Osteocyte (in vitro differentiated cells): ENCODE results near the gene TGM6. TPM values are rescaled to one million over a fixed set of nuclear protein-coding genes. Genes with fewer than 3 reads are reported as not detected.
"Not testable (repeated sequence)": the region's sequence is repeated elsewhere in the genome, so short reads cannot be mapped to it uniquely, and the experiment has no call there.

Source experiments
- DNase-seq: peaks from one replicate; pipeline ENCODE4 v3.0.0; 2021; ENCODE audit warnings: mixed read lengths; ENCODE audit not compliant: unreplicated experiment; ENCODE audit errors: extremely low spot score
- H3K27ac Mint-ChIP-seq: one replicate; pipeline ENCODE4 v1.8.0; 2021; ENCODE audit warnings: mild to moderate bottlenecking, mixed read lengths; ENCODE audit not compliant: unreplicated experiment
- H3K27me3 Mint-ChIP-seq: one replicate; pipeline ENCODE4 v1.8.0; 2021; ENCODE audit warnings: mixed read lengths; ENCODE audit not compliant: unreplicated experiment
- H3K36me3 Mint-ChIP-seq: one replicate; pipeline ENCODE4 v1.8.0; 2021; ENCODE audit warnings: mixed read lengths; ENCODE audit not compliant: unreplicated experiment
- H3K4me1 Mint-ChIP-seq: one replicate; pipeline ENCODE4 v1.8.0; 2021; ENCODE audit warnings: mixed read lengths; ENCODE audit not compliant: unreplicated experiment
- H3K4me3 Mint-ChIP-seq: one replicate; pipeline ENCODE4 v1.8.0; 2021; ENCODE audit warnings: mild to moderate bottlenecking, moderate library complexity, mixed read lengths; ENCODE audit not compliant: unreplicated experiment
- H3K9me3 Mint-ChIP-seq: one replicate; pipeline ENCODE4 v1.8.0; 2021; ENCODE audit warnings: mixed read lengths; ENCODE audit not compliant: unreplicated experiment
- CTCF ChIP-seq: fragments of 200-600 bp; sonication (generic); IDR thresholded peaks from 2 replicates; pipeline ENCODE4 v1.5.0; 2021; ENCODE audit warnings: antibody characterized with exemption, mild to moderate bottlenecking, moderate library complexity
- total RNA-seq: library from RNA; stranded (reverse); gene quantifications from 2 replicates; pipeline ENCODE4 v1.2.1, GENCODE V29; 2021

Gene TGM6
- total RNA-seq, 1 donor from 2014 or later = not detected

GRCh38 chr20:2405693-2406065 lies 25.0 kb downstream of the TGM6 start:
- peaks cover 2% of the 10 kb centered on the region for H3K27me3 Mint-ChIP-seq
- H3K36me3 Mint-ChIP-seq = no peaks in the 10 kb centered on the region
- H3K9me3 Mint-ChIP-seq = no peaks in the 10 kb centered on the region
- no peaks in the 10 kb centered on the region for H3K4me1 Mint-ChIP-seq
- DNase-seq = peak; percentile 21
- H3K4me3 Mint-ChIP-seq = no peak overlapping the region
- TF ChIP-seq CTCF = no peak
- H3K27ac Mint-ChIP-seq = no peak overlapping the region

DNA sequence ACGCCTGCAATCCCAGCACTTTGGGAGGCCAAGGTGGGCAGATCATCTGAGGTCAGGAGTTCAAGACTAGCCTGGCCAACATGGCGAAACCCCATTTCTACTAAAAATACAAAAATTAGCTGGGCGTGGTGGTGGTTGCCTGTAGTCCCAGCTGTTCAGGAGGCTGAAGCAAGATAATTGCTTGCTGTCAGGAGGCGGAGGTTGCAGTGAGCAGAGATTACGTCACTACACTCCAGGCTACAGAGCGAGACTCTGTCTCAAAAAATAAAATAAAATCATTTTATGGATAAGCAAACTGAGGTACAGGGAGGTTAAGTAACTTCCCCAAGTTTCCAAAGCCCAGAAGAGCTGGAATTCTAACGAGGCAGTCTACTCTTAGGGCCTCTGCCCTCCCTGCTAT lies 26.7 kb downstream of the TGM6 start:
- not testable (repeated sequence) for H3K36me3 Mint-ChIP-seq, H3K4me3 Mint-ChIP-seq, H3K4me1 Mint-ChIP-seq, H3K27me3 Mint-ChIP-seq, H3K9me3 Mint-ChIP-seq, H3K27ac Mint-ChIP-seq
- DNase-seq = peak; percentile 32

DNA sequence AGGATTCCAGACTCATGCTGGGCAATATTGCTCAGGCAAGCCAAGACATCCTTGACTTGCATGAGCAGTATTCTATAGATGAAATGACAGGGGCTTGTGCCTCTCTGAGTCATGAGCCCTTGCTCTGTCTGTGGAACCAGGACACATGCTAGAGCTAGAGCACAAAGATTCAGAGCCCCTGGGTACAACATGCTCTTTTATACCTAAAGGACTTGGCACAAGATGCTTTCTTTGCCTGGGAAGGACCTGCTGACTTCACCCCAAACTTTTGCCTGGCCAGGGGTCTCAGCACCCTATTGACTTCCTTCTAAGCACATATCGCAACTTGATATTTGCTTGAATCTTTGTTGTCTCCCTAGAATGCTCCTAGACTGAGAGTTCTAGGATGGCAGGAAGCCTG lies 27.4 kb downstream of the TGM6 start:
- H3K27ac Mint-ChIP-seq = no peak overlapping the region
- H3K36me3 Mint-ChIP-seq = no peaks in the 10 kb centered on the region
- peak; percentile 51 for DNase-seq
- TF ChIP-seq CTCF = no peak
- no peaks in the 10 kb centered on the region for H3K9me3 Mint-ChIP-seq
- no peaks in the 10 kb centered on the region for H3K4me1 Mint-ChIP-seq
- H3K27me3 Mint-ChIP-seq = peaks cover 9% of the 10 kb centered on the region
- H3K4me3 Mint-ChIP-seq = no peak overlapping the region

- no peak for TF ChIP-seq CTCF
- Mint-ChIP-seq H3K27me3 (peaks cover 19% of the 10 kb centered on the region), H3K4me3 (no peak overlapping the region), H3K36me3 (no peaks in the 10 kb centered on the region), H3K9me3 (no peaks in the 10 kb centered on the region), H3K27ac (no peak overlapping the region), H3K4me1 (no peaks in the 10 kb centered on the region)
- peak; percentile 42 for DNase-seq
These were observed 36.0 kb downstream of the TGM6 start for GRCh38 chr20:2416541-2417212.

DNA sequence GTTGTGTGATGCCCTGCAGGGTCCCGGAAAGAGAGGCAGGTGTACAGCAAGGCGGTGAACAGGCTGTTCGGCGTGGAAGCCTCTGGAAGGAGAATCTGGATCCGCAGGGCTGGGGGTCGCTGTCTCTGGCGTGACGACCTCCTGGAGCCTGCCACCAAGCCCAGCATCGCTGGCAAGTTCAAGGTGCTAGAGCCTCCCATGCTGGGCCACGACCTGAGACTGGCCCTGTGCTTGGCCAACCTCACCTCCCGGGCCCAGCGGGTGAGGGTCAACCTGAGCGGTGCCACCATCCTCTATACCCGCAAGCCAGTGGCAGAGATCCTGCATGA lies 36.5 kb downstream of the TGM6 start:
- no peaks in the 10 kb centered on the region for H3K36me3 Mint-ChIP-seq
- H3K4me3 Mint-ChIP-seq = no peak overlapping the region
- H3K4me1 Mint-ChIP-seq = no peaks in the 10 kb centered on the region
- H3K9me3 Mint-ChIP-seq = no peaks in the 10 kb centered on the region
- peak; percentile 81 for DNase-seq
- H3K27ac Mint-ChIP-seq = no peak overlapping the region
- TF ChIP-seq CTCF = no peak
- H3K27me3 Mint-ChIP-seq = peaks cover 19% of the 10 kb centered on the region

DNA sequence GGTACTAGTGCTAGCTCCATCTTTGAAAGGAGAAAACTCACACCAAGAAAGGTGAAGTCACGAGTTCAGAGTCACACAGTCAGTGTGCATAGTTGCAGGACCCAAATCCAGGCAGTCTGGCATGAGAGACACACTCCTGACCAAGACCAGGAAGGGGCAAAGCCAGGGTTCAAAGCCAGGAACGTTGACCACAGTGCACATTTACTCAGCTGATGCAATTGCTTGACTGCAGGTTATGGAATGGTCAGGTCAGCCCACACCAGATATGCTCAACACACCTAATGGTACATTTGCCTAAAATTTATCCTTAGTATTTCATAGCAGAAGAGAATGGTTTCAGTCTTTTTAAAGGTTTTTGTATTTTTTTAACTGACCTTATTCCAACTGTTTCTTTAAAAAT lies 37.7 kb downstream of the TGM6 start:
- no peak overlapping the region for H3K27ac Mint-ChIP-seq
- H3K4me3 Mint-ChIP-seq = no peak overlapping the region
- no peaks in the 10 kb centered on the region for H3K4me1 Mint-ChIP-seq
- no peaks in the 10 kb centered on the region for H3K9me3 Mint-ChIP-seq
- H3K36me3 Mint-ChIP-seq = no peaks in the 10 kb centered on the region
- peaks cover 12% of the 10 kb centered on the region for H3K27me3 Mint-ChIP-seq
- TF ChIP-seq CTCF = no peak
- no peak for DNase-seq
